Measurements from ENCODE around the gene TIE1.

DNA sequence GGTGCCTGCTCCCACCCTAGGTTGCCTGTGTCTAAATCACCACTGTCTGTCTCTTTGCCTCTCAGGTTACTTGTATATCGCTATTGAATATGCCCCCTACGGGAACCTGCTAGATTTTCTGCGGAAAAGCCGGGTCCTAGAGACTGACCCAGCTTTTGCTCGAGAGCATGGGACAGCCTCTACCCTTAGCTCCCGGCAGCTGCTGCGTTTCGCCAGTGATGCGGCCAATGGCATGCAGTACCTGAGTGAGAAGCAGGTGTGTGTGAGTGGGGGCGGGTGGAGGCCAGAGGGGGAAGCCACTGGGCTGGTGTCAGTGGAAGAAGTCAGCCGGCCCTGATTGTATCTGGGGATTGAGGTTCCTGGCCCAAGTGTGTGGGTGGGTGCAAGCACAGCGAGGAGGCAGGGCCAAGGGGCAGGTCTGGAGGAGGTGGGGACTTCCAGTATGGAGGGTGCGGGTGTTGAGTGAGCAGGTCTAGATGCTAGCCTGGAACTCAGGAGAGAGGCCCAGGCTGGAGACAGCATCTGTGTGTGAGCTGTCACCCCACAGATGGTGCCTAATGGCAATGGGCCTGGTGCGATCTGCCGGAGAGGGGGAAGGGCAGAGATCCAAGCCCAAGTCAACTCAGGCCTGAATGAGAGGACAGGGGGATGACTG is 17.2 kb downstream of the TIE1 start:
- no peak for TF ChIP-seq TAF1 (IDR thresholded peaks at IDR 0.05; ENCODE audit: borderline replicate concordance, insufficient read depth, low read length)
- TF ChIP-seq, protein P1, sequence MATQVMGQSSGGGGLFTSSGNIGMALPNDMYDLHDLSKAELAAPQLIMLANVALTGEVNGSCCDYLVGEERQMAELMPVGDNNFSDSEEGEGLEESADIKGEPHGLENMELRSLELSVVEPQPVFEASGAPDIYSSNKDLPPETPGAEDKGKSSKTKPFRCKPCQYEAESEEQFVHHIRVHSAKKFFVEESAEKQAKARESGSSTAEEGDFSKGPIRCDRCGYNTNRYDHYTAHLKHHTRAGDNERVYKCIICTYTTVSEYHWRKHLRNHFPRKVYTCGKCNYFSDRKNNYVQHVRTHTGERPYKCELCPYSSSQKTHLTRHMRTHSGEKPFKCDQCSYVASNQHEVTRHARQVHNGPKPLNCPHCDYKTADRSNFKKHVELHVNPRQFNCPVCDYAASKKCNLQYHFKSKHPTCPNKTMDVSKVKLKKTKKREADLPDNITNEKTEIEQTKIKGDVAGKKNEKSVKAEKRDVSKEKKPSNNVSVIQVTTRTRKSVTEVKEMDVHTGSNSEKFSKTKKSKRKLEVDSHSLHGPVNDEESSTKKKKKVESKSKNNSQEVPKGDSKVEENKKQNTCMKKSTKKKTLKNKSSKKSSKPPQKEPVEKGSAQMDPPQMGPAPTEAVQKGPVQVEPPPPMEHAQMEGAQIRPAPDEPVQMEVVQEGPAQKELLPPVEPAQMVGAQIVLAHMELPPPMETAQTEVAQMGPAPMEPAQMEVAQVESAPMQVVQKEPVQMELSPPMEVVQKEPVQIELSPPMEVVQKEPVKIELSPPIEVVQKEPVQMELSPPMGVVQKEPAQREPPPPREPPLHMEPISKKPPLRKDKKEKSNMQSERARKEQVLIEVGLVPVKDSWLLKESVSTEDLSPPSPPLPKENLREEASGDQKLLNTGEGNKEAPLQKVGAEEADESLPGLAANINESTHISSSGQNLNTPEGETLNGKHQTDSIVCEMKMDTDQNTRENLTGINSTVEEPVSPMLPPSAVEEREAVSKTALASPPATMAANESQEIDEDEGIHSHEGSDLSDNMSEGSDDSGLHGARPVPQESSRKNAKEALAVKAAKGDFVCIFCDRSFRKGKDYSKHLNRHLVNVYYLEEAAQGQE (IDR thresholded peaks at IDR 0.05; ENCODE audit: insufficient read depth in 1 of 2, low read depth in 2 of 2, low read length in 2 of 2) = no peak
- no peak for TF ChIP-seq POLR2AphosphoS5 (IDR thresholded peaks at IDR 0.05; ENCODE audit: low read depth, low read length)
- no peak for TF ChIP-seq SIN3A (IDR thresholded peaks at IDR 0.05; ENCODE audit: borderline replicate concordance, insufficient read depth, low read length)

Measured in PFSK-1 (cell line).